Uterus (tissue), 2 donors: Measurements from ENCODE around the gene FZR1.

ENCODE experiments used
- CTCF ChIP-seq, 4 experiments: fragments of 200-600 bp in 2 of 4; fragments of 450-650 bp in 2 of 4; sonication (generic) in 2 of 4; IDR thresholded peaks; one replicate each; pipeline ENCODE4 v1.5.1; 2016 to 2019; ENCODE audit warnings: antibody characterized with exemption in 4 of 4, mild to moderate bottlenecking in 2 of 4, moderate library complexity in 1 of 4
- POLR2A ChIP-seq, 2 donors: fragments of 450-650 bp; IDR thresholded peaks; one replicate each; pipeline ENCODE4 v1.6.1; 2016; ENCODE audit warnings: antibody characterized with exemption in 2 of 2, mild to moderate bottlenecking in 1 of 2, moderate library complexity in 1 of 2

GRCh38 chr19:3477506-3477905, 28.6 kb upstream of the FZR1 start:
- TF ChIP-seq POLR2A (IDR thresholded peaks at IDR 0.05), result no peak
- TF ChIP-seq CTCF (IDR thresholded peaks at IDR 0.05), result no peak
